Thymus (tissue), 11 donors: ENCODE data around the gene ACTG2. TPM values are rescaled to one million over a fixed set of nuclear protein-coding genes. Genes with fewer than 3 reads are reported as not detected.

Experiments
- DNase-seq, 9 donors: peaks; one replicate each; pipeline ENCODE4 v3.0.0-alpha.2; 2013; ENCODE audit warnings: low spot score in 9 of 9, low read depth in 6 of 9, missing footprints in 1 of 9
- H3K27ac ChIP-seq, 2 donors: one replicate each; pipeline ENCODE4 v1.5.1; 2013; ENCODE audit warnings: control low read depth in 1 of 2, low read depth in 1 of 2, low read length in 1 of 2, mild to moderate bottlenecking in 1 of 2, moderate library complexity in 1 of 2
- H3K27me3 ChIP-seq, 2 donors: one replicate each; pipeline ENCODE4 v1.5.1; 2013; ENCODE audit warnings: low read length in 1 of 2; ENCODE audit not compliant: control insufficient read depth in 2 of 2, insufficient read depth in 1 of 2
- H3K36me3 ChIP-seq, 2 donors: one replicate each; pipeline ENCODE4 v1.5.1; 2013; ENCODE audit warnings: low read length in 1 of 2, mild to moderate bottlenecking in 1 of 2, moderate library complexity in 1 of 2; ENCODE audit not compliant: control insufficient read depth in 2 of 2, insufficient read depth in 2 of 2
- H3K4me1 ChIP-seq, 2 donors: one replicate each; pipeline ENCODE4 v1.5.1; 2013; ENCODE audit warnings: low read length in 2 of 2; ENCODE audit not compliant: control insufficient read depth in 2 of 2, insufficient read depth in 2 of 2
- H3K4me3 ChIP-seq, 2 donors: one replicate each; pipeline ENCODE4 v1.5.1; 2013; ENCODE audit warnings: low read length in 2 of 2, control low read depth in 1 of 2, mild to moderate bottlenecking in 1 of 2
- H3K9me3 ChIP-seq, 2 donors: one replicate each; pipeline ENCODE4 v1.5.1; 2013; ENCODE audit warnings: low read length in 1 of 2, mild to moderate bottlenecking in 1 of 2; ENCODE audit not compliant: control insufficient read depth in 2 of 2, insufficient read depth in 1 of 2
- WGBS: extraction: QIAGEN DNeasy Blood & Tissue Kit; methylation state at CpG from one replicate; pipeline ENCODE4 v1.1.7; 2013; 5-methylcytosine and 5-hydroxymethylcytosine counted together
- polyA plus RNA-seq: library from polyadenylated mRNA; stranded (reverse); fragments of 200-250 nt; gene quantifications from one replicate; pipeline ENCODE4 v1.2.3, GENCODE V29; 2013
- total RNA-seq: library from RNA; stranded (reverse); fragments of 120-200 nt; gene quantifications from one replicate; pipeline ENCODE4 v1.2.4, GENCODE V29; 2013
- donor health status: healthy.

ACTG2 gene
- total and polyA plus RNA-seq, 2 donors: 0.61 to 45.1 TPM

DNA sequence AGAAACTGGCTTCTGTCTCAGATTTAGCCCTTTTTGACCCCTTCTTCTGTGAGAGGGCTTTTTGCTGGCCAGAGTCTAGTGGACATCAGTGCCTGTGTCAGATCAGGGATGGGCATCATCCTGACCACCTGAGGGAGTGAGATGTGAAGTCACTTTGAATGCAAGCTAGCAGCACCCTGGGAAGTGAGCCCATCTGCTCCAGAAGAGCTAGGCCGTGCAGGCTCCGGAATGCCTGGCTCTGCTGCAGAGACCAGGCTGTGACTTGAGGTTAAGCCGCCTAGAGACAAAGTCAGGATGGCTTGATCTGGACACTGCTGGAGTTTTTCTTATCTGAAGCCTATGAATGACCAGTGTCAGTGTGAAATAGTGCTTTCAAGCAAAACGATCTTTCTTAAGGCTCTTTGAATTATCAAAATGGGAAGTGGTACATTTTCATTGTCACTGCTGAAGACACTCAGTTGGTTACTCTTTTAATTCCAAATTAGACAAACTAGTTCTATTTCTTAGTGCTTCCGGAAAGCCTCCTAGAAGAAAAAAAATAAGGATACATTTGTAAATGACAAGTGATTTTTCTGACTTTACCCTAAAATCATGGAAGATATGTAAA is 54.7 kb downstream of the ACTG2 start:
- Histone ChIP-seq H3K27ac (no peak overlapping the region), H3K4me1 (no peaks in the 10 kb centered on the region), H3K36me3 (peaks cover 48 to 87% of the 10 kb centered on the region in 2 donors), H3K4me3 (no peak overlapping the region), H3K9me3 (no peaks in the 10 kb centered on the region), H3K27me3 (no peaks in the 10 kb centered on the region)
- no peak for DNase-seq
- WGBS: 95% methylated on average over 5 of the region's 5 CpGs

DNA sequence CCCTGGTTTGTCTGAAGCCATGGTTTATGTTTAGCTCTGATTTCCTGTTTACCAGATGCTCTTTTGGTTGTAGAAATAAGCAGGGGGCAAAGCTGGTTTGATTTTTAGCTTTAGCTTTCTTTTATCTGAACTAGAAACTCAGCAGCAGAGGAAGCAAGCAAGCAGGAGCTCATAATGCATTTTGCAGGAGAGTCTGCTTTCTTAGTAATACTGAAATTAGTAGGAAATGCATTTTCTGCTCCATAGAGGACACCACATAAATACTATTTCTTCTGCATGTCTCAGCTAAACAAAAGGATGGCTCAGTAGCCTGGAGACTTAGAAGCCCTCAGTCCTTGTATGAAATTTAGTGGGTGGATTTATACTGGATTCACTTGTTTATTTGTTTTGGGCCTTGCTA is 57.0 kb downstream of the ACTG2 start:
- H3K27me3 ChIP-seq: no peaks in the 10 kb centered on the region
- H3K4me3 ChIP-seq: no peak overlapping the region
- H3K36me3 ChIP-seq: peaks cover 64 to 92% of the 10 kb centered on the region in 2 donors
- no peaks in the 10 kb centered on the region for H3K9me3 ChIP-seq
- no peak for DNase-seq
- no peaks in the 10 kb centered on the region for H3K4me1 ChIP-seq
- H3K27ac ChIP-seq: peak overlapping the region in 1 of 2 donors; percentile 20

DNA sequence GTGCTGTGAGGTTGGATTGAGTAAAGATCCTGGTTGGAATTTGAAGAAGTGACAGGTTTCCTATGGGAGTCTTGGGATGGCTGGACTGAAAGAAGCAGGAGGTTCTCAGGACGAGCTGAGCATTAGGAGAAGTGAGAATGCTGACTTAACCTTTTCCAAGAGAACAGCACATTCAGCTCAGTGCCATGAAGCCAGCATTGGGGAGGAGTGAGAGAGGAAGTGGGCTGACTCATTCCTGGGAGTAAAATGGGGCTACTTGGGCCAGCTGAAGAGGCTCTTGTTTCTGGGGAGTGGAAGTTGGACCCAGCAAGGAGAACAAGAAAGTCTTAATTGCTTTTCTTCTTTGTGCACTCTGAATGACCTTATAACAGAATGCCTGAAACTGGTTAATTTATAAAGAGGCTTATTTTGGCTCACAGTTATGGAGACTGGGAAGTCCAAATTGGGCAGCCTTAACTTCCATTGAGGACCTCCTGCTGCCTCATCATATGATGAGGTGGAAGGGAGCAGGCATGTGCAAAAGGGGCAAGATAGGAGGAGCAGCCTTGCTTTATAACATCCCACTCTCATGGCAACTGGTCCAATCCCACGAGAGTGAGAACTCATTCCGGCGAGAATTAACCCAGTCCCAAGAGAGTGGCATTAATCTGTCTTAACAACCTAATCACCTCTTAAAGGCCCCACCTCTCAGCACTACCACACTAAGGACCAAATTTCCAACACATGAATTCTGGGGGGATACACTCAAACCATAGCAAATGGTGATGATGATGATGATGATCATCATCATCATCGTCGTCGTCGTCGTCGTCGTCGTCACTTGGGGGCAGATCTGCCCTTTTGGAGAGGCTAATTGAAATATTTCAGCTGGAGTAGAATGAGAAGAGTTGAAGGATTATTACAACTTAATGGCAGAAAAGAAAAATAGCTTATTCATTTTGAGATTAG is 60.0 kb downstream of the ACTG2 start:
- no peak overlapping the region for H3K27ac ChIP-seq
- WGBS: 86% methylated on average over 12 of the region's 12 CpGs

DNA sequence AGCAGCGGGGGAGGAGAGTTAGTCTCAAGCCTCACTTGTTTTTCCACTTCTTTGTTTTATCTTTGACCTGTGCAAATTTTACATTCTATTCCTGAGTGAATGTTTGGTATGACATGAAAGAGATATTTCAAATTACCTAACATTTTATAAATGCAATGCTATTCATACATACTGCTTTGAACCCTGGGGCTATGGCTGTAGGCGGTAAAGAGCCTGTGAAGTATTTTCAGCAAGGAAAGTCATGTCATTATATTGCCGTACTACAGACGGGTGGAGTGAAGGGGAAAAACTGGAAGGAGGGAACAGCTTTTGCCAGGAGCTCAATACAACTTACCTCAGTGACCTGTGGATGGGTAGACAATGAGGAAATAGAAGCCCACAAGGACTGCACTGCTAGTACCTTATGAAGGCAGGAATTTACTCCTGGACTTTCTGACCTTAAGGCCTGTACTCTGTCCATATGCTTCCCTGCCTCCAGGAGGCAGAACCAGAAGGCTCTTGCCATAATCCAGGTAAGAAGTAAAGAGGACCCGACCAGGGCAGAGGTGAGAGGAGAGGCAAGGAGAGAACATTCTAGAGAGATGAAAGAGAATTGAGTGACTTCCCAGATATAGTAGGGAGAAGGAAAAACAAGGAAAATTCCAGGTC is 63.5 kb downstream of the ACTG2 start:
- 97% methylated on average over 5 of the region's 5 CpGs for WGBS
- no peak overlapping the region for H3K27ac ChIP-seq

More for the DNA sequence above, 60.0 kb downstream of the ACTG2 start:
- peaks cover 74 to 91% of the 10 kb centered on the region in 2 donors for H3K36me3 ChIP-seq
- H3K4me3 ChIP-seq: no peak overlapping the region
- peaks cover 0 to 3% of the 10 kb centered on the region in 2 donors for H3K4me1 ChIP-seq
- H3K27me3 ChIP-seq: no peaks in the 10 kb centered on the region
- DNase-seq: no peak
- H3K9me3 ChIP-seq: no peaks in the 10 kb centered on the region

GRCh38 chr2:73961274-73961673 is 68.5 kb downstream of the ACTG2 start:
- peaks cover 0 to 2% of the 10 kb centered on the region in 2 donors for H3K27me3 ChIP-seq
- H3K4me3 ChIP-seq: no peak overlapping the region
- H3K4me1 ChIP-seq: peaks cover 9 to 18% of the 10 kb centered on the region in 2 donors
- WGBS: over 99% methylated on average over 4 of the region's 4 CpGs
- peaks cover 39 to 44% of the 10 kb centered on the region in 2 donors for H3K36me3 ChIP-seq
- H3K9me3 ChIP-seq: peaks cover 0 to 7% of the 10 kb centered on the region in 2 donors
- DNase-seq: no peak
- no peak overlapping the region for H3K27ac ChIP-seq

More for the DNA sequence above, 63.5 kb downstream of the ACTG2 start:
- no peak for DNase-seq
- H3K36me3 ChIP-seq: peaks cover 77 to 83% of the 10 kb centered on the region in 2 donors
- no peak overlapping the region for H3K4me3 ChIP-seq
- no peaks in the 10 kb centered on the region for H3K27me3 ChIP-seq
- H3K9me3 ChIP-seq: no peaks in the 10 kb centered on the region
- H3K4me1 ChIP-seq: peaks cover 0 to 3% of the 10 kb centered on the region in 2 donors

- no peak for DNase-seq
- no peak overlapping the region for H3K27ac ChIP-seq
- H3K9me3 ChIP-seq: peaks cover 0 to 7% of the 10 kb centered on the region in 2 donors
- no peak overlapping the region for H3K4me3 ChIP-seq
- H3K4me1 ChIP-seq: peaks cover 9 to 15% of the 10 kb centered on the region in 2 donors
- 93% methylated on average over 12 of the region's 12 CpGs for WGBS
- peaks cover 0 to 2% of the 10 kb centered on the region in 2 donors for H3K27me3 ChIP-seq
- peaks cover 32 to 36% of the 10 kb centered on the region in 2 donors for H3K36me3 ChIP-seq
Observed at GRCh38 chr2:73961823-73962615, 69.2 kb downstream of the ACTG2 start.

DNA sequence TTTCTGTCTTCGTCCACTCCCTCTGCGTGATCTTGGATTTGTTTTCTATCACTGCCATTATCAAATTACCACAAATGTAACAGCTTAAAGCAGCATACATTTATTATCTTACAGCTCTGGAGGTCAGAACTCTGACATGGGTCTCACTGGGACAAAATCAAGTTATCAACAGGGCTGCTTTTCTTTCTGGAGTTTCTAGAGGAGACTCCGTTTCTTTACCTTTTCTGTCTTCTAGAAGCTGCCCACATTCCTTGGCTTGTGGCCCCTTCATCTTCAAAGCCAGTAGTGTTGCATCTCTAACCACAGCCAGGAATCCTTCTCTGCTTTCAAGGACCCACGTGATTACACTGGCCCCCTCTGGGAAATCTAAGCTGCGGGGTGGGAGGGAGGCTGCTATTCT is 70.0 kb downstream of the ACTG2 start:
- peaks cover 0 to 7% of the 10 kb centered on the region in 2 donors for H3K9me3 ChIP-seq
- DNase-seq: no peak
- WGBS: 95% methylated on average over 5 of the region's 5 CpGs
- peaks cover 9 to 15% of the 10 kb centered on the region in 2 donors for H3K4me1 ChIP-seq
- H3K4me3 ChIP-seq: no peak overlapping the region
- H3K27ac ChIP-seq: no peak overlapping the region
- H3K36me3 ChIP-seq: peaks cover 24 to 30% of the 10 kb centered on the region in 2 donors
- H3K27me3 ChIP-seq: peaks cover 0 to 2% of the 10 kb centered on the region in 2 donors

DNA sequence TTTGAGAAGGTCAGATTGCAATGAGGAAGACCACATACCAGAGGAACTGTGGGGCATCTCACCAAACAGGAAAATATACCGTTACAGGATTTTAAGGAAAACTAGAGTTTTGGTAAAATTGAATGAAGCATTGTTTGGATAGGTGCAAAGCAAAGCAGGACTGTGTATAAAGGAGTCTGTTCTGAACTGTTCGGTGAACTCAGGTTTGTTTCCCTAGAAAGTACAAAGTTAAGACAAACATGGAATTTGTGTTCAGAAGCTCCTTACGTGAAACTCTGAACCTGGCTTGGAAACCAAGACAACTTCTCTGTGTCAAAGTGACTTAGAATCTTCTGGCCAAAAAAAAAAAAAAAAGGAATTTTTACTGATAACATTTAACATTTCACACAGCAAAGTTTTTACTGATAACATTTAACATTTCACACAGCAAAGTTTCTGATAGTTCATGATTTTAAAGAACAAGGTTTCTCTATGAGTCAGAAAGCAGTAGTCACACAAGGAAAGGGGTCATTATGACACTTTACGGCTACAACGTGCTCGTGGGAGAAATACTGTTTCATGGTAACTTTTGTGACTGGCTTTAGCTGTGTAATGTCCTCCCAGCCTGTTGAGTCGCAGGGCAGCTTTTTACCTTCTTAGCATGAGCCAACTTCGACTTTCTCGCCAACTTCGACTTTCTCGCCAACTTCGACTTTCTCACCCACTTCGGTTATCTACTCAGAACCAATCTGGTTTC is 70.7 kb downstream of the ACTG2 start:
- H3K4me1 ChIP-seq: peaks cover 9 to 15% of the 10 kb centered on the region in 2 donors
- 88% methylated on average over 13 of the region's 13 CpGs for WGBS
- H3K4me3 ChIP-seq: no peak overlapping the region
- H3K36me3 ChIP-seq: peaks cover 17 to 22% of the 10 kb centered on the region in 2 donors
- H3K27ac ChIP-seq: no peak overlapping the region
- H3K9me3 ChIP-seq: peaks cover 0 to 7% of the 10 kb centered on the region in 2 donors
- DNase-seq: no peak
- peaks cover 0 to 2% of the 10 kb centered on the region in 2 donors for H3K27me3 ChIP-seq
